HG03139 (cell line): Measurements from ENCODE around the gene ITPKB.
"Not testable (repeated sequence)": the region's sequence is repeated elsewhere in the genome, so short reads cannot be mapped to it uniquely, and the experiment has no call there.

Experiments used
- ATAC-seq: cut with Tn5 transposase; IDR thresholded peaks from one replicate; pipeline ENCODE4 v1.9.1; 2021; ENCODE audit not compliant: unreplicated experiment

The ITPKB gene

DNA sequence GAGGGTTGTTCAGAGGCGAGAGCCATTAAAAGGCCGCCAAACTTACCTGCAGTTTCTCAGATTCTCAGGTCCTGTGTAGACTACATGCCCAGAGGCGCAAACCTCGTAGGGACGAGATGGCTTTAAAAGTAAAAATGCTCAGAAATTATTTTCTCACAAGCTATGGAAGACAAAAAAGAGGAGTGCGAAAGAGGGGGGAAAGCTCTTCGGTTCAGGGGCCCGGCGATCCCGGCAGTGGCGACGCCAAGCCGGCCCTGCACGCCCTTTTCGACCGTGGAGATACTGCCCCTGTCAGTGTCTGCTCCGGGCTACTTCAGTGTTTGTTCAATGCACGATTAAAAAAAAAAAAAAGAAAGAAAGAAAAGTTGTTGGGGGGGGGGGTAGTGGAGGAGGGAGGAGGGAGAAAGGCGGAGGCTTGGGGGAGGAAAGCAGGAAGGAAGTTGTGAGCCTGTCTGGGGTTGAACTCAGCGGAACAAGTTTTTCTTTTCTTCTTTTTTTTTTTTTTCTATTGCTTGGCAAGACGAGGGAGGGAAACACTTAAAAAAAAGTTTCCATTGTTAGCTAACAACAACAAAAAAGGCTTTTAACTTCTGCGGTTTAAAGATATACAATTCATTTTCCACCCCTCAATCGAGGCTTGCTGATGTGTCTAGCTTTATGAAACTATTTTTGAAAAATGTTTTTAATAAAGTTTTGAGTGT lies at the start of gene ITPKB:
Gene ITPKB (minus strand): TSS at position 288 of the 701 bp plus-strand sequence. CDS start 1,824 bp downstream, outside the sequence.
- ATAC-seq: no peak

DNA sequence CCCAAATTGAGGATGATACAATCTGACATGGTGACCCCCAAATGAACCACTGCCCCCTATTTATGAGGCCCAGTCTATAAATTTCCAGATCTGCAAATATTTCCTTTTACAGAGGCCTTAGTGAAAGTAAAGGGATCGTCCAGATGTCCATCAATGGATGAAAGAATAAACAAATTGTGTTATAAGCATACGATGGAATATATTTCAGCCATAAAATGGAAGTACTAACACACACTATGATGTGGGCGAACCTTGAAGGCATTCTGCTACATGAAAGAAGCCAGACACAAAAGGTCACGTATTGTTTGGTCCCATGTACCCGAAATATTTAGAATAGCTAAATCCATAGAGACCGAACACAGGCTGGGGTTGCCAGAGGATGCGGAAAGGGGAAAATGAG lies 48.6 kb upstream of the ITPKB start:
- ATAC-seq: no peak

DNA sequence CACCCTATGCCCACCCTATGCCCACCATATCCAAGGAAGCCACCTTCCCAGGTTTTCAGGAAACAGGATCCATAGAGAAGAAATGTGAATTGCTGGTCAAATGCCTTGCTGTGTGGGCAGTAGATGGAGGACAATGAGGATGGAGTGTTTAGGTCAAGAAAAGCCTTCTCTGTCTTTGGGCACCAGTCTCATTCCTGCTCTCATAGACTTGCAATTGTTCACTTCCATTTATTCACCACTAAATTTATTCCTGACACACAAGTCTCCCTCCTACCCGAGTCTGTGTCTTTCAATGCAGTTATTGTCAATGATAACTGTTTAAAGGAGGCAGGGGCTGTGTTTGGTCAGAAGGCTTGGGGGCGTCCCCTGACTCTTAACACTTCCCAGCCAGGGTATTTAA lies 48.0 kb upstream of the ITPKB start:
- ATAC-seq: no peak

DNA sequence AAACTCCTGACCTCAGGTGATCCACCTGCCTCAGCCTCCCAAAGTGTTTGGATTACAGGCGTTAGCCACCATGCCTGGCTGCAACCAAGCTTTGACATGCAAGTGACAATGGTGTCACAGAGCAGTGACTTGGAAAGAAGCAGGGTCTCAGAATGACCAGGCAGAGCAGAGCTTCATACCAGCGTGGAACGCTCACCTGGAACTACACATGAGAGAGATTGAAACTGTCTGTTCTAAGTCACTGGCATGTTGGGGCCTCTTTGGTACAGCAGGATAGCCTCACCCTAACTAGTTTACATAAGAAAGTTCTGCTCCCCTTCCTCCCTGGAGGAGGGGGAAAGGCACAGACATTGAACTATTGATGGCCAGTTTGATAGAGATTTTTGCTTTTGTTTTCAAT lies 47.5 kb upstream of the ITPKB start:
- ATAC-seq: no peak

DNA sequence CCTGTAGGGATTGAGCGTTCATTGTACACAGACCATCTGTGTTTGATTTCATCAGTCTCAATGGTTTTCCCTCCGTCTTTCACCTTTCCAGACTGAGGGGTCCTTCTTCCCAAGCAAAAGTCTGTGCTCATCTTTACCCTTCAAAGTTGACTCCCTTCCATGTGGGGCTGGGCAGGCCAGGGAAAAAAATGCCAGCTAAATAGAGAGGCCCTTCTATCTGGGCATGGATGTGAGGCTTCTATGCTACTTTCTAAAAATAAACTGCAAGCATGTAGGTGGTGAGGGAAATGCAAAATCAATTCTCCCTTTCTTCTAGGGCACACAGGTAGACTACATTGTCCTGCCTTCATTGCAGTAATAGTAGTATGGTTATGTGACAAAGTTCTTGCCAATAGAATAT lies 46.7 kb upstream of the ITPKB start:
- no peak for ATAC-seq

DNA sequence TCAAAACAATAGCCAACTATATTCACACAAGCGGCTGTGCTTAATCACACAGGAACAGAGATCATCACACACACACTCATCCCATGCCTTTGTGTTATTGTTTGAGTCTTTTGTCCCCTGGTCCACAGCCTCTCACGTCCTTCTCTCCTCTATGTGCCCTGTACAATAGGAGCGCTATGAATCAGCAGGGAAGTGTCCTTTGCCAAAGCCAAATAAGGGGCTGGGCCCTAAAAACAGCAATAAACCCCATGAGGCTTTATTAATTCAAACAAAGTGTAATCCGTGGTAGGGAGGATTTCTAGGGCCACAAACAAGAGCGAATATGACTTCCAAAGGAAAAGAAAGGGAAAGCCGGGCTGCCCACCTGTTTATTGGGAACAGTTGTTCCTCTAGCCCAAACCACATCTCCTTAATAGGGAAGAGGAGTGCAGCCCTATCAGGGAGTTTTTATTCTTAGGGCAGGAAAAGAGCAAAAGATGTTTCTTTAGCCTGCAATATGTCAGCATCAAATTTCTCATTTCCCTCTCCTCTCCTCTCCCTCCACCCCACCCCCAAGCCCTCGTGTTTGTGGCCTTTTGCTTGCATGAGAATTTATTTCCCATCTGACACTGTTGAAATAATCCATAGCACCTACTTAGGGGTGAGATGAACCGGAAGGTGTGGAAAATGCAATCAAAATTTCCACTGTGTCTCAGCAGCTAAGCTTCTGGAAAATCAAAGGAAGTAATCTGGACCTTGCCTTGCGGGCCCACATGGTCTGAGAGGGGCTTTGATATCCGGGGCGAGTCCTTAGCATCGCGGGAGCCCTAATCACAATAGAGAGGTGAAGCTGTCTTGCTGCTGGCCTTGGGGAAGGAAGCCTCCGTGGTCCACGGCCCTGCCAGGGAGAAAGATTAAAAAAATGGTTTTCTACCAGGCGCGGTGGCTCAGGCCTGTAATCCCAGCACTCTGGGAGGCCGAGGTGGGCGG lies 45.3 kb upstream of the ITPKB start:
- ATAC-seq: no peak

DNA sequence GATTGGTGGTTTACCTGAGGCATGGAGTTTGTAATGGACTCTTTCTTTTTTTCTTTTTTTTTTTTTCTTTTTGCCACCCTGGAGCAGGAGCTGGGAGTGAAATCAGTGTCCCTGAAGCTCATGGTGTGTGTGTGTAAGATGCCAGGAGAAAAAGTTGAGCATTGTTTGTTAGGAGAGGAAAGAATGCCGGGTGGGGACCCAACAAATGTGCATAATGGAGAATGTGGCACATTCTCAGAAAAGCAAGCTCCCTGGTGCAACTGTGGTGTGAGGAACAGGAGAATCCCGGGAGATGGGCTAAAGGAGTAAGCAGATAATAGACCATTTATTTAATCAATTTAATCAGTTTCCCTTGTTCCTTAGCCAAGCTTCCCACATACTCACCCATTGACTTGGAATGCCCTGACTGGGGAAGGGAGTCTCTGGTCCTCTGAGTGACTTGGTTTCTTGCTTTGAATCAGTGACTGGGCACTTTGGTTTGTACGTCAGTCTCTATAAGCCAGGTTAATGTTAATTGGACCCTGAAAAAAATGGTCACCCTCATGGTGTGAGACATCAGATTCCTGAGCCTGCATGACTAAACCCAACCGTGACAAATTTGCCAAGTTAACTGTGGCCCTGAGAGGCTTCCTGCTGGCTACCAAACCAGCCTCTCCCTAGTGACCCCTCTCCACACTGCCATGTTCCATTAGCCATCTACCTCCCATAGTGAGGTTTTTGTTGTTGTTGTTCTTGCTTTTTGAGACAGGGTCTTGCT lies 43.9 kb upstream of the ITPKB start:
- ATAC-seq: no peak

DNA sequence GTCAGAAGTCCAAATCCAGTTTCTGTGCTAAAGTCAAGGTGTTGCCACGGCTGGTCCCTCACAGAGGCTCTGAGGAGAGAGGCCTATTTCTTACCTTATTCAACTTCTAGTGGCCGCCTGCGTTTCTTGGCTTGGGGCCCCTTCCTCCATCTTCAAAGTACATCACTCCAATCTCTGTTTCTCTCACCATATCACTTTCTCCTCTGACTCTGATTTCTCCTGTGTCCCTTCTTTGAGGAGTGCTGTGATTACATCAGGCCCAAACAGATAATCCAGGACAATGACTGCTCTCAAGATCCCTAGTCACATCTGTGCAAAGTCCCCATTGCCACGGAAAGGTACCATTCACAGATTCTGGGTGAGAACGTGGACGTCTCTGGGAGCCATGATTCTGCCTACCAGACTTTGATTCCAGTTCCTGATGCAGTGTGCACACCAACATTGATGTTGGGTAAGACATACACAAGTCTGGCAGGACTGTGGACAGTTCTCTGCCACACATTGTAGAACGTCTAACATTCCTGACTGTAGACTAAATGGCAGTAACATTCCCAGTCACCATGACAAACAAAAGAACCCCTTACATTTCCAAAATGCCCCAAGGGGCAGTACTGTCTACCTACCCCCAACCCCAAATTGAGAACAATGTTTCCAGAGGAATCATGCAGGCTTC lies 43.0 kb upstream of the ITPKB start:
- ATAC-seq: no peak

DNA sequence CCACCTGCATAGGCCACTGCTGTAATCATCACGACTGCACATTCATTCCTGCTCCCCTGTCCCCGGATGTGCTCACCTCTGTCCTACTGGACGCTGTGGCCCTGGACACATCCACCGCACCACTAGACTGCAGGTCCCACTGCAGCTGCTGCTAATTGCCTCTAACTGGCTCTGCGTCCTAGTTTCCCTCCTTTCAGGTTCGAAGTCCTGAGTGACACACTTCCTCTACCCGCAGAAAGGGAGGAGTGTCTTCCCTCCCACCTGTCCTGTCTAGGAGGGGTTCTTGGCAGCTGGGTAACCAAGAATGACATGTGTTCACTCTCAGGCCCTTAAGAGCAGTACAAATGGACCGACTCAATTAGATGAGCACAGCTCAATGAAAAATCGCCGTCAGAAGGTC lies 40.5 kb upstream of the ITPKB start:
- no peak for ATAC-seq

DNA sequence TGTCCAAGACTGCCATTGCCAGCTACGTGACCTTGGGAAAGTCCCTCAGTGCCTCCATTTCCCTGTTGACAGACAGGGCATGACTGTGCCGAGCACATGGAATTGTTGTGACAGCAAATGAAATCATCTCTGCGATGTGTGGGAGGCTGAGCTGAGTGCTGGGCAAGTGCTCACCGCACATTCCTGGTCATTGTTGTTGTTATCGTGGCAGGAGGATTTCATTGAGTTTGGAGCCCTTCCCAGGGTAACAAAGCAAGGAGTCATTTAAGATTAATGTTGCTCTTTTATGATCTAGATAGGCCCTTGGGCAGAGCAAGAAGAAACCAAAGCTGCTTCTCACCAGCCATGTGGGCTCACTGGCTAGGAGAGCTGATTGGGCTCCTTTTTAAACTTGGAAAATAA lies 39.6 kb upstream of the ITPKB start:
- no peak for ATAC-seq

DNA sequence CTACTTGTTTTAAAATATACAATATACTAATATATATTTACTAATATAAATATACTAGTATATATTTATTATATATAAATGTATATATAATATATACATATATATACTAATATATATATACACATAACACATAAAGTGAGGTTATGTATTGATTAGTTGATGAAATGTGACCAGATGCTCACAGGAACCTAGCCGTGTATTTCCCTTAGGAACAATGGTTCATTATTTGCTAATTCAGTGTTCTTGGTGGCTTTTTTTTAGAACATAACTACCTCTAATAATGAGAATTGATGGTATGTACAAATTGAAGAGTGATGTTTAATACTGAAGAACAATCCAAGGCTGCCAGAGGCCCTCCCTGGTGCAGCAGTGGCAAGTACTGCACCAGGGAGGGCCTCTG lies 37.9 kb upstream of the ITPKB start:
- ATAC-seq: no peak

DNA sequence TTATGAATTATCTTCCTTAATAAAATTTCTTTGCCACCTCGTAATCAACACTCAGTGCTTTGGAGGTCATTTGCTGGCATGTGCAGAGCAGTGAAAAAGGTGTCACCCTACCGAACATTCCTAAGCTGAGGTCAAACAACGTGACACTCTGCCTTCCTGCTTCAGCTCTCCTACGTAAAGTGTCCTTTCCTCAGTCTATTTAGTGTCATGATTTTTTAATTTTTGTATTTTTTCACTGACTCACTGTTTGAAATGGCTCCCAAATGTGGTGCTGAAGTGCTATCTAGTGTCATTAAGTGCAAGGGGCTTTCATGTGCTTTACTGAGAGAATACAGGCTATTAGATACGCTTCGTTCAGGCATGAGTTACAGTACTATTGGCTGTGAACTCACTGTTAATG lies 37.0 kb upstream of the ITPKB start:
- no peak for ATAC-seq

DNA sequence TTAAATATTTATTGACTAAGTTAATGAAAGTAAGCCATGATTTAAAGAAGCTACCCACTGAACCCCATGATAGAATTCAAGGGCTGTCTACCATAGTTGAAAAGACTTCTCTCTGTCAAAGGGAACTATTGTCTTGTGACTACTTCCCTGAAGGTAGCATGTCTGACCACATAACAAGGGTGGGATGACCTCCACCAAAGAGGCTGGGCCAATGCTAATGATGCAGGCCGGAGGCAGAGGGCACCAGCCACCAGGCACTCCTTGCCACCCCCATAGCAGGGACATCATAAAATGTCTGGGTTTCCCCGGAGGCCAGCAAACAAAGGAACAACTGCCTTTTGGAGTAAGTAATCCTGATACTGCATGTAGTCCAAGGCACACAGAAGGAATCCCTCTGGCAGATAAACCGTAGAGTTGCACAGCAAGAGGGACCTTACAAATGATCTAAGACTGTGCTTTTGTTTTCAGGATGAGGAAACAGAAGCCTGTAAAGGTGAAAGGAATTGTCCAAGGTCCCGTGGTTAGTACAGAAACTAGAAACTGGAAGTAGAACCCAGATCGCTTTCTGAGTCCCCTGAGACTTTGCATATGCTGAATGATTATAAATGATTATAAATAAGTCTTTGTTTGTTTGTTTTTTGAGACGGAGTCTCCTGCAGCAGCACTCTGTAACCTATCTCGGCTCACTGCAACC lies 33.5 kb upstream of the ITPKB start:
- peak; percentile 74 for ATAC-seq

DNA sequence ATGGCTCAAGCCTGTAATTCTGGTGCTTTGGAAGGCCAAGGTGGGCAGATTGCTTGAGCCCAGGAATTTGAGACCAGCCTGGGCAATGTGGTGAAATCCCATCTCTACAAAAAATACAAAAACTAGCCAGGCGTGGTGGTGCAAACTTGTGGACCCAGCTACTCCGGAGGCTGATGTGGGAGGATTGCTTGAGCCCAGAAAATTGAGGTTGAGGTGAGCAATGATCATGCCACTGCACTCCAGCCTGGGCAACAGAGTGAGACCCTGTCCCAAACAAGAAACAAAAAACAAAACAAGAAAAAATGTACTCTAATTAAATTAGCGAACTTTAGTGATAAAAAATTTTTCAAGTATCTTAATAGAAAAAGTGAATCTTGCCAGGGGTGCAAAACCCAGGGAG lies 28.1 kb upstream of the ITPKB start:
- ATAC-seq: not testable (repeated sequence)

DNA sequence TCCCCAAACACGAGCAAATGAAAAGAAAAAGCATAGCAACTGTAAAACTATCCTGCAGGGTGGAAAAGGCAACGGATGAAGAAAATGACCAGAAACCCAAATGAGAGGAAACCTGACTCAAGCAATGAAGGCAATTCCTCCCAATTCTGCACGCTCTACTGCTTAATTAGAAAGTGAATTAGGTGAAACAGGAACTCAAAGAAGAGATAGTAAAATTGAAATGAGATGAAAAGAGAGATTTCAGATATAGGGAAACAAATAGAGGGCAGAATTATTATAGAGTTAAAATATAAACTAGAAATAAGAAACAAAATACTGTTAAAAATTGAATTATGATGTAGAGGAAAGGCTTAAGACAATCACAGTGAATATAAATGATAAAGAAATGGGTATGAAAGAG lies 27.5 kb upstream of the ITPKB start:
- ATAC-seq: no peak

DNA sequence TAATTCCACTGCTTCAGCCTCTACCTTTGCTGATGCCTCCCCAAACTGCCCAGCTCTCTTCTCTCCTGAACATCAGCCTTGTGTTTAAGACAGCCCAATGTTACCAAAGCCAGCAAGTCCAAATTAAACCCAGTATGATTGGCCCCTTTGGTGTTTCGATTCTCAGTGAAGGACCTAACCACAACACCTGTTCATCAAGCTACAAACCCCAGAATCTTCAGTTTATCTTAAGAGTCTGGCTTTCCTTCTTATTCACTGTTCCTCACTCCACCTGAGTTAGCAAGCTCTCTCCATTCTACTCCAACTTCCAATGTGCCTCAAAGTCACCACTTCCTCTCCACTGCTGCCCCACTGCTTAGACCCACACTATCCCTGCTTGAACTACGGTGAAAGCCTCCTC lies 25.5 kb upstream of the ITPKB start:
- ATAC-seq: peak; percentile 77

DNA sequence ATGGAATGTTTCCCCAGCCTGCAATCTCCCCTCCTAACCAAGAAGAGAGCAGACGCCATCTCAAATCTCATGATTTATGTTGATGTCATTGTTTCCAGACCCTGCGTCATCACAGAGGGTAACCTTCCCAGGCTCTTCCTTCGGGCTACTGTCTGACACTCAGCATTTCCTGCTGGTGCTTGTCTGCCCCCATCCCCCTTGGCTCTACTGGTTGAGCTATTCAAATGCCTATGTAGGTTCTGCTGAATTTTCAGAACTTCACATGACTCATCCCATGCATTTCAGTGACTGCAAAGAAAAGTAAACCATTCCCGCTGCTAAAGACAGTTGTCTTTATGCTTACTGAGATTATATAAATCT lies 24.8 kb upstream of the ITPKB start:
- ATAC-seq: no peak

DNA sequence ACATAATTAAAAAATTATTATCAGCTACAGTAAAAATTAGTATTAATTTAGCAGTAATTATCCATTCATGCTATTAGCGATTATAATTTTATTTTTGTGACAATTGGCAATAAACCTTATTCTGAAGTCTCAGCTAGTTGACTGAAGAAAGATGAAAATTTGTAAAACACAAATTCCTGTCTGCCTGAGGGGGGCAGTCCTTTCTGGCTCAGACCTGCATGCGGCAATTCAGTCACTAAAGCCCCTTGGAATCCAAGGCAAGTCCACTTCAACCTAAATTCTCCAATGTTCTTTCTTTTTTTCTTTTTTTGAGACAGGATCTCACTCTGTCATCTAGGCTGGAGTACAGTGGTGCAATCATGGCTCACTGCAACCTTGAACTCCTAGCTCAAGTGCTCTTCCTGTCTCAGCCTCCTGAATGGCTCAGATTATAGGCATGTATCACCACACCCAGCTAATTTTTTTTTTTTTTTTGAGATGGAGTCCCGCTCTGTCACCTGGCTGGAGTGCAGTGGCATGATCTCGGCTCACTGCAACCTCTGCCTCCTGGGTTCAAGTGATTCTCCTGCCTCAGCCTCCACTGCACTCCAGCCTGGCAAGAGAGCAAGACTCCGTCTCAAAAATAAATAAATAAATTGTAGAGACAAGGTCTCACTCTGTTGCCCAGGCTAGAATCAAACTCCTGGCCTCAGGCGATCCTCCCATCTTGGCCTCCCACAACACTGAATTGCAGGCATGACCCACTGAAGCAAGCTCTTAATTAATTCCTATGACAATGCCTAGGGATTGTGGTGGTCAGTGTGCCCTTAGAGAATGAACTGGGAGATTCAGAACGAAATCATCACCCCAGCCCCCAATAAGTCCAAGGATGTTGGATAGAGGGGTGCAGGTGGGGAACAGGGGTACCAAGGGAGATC lies 24.2 kb upstream of the ITPKB start:
- no peak for ATAC-seq

DNA sequence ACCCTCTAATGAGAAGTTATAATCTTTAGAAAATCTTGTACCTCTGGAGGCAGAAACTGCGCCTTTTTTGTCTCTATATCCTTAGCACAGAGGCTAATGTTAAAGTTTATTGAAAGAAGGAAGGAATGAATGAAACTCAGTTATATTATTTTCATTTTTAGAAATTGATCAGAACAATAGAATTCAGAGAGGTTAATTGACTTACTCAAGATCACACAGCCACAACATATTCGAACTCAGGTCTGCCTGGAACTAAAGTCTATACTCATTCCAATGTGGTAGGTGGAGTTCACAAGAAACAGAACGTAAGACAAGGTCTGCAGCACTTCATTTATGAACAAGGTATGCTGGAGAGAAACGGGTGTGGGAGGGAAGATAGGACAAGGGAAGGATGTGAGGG lies 23.0 kb upstream of the ITPKB start:
- no peak for ATAC-seq
